Tibial nerve (tissue), 3 donors: ENCODE measurements around the gene CYP24A1.

ENCODE experiments used
- EP300 ChIP-seq, 2 donors: sonication (generic); formaldehyde crosslinking; IDR thresholded peaks; one replicate each; pipeline ENCODE4 v1.6.1; 2017; ENCODE audit warnings: antibody characterized with exemption in 2 of 2, mild to moderate bottlenecking in 1 of 2
- POLR2A ChIP-seq, 2 donors: fragments of 450-650 bp; IDR thresholded peaks; one replicate each; pipeline ENCODE4 v1.6.1; 2017; ENCODE audit warnings: antibody characterized with exemption in 2 of 2, mild to moderate bottlenecking in 2 of 2, moderate library complexity in 2 of 2

- TF ChIP-seq EP300 (IDR thresholded peaks at IDR 0.05) (no peak), POLR2A (IDR thresholded peaks at IDR 0.05) (no peak)
Measured at GRCh38 chr20:54140486-54140885, 33.3 kb downstream of the CYP24A1 start.
